ENCODE measurements around the gene KCTD1. TPM values are rescaled to one million over a fixed set of nuclear protein-coding genes. Genes with fewer than 3 reads are reported as not detected.

The KCTD1 gene
- polyA plus RNA-seq, 1 of the 3 experiments (the other 2 are of a cell fraction): 12.8 TPM

DNA sequence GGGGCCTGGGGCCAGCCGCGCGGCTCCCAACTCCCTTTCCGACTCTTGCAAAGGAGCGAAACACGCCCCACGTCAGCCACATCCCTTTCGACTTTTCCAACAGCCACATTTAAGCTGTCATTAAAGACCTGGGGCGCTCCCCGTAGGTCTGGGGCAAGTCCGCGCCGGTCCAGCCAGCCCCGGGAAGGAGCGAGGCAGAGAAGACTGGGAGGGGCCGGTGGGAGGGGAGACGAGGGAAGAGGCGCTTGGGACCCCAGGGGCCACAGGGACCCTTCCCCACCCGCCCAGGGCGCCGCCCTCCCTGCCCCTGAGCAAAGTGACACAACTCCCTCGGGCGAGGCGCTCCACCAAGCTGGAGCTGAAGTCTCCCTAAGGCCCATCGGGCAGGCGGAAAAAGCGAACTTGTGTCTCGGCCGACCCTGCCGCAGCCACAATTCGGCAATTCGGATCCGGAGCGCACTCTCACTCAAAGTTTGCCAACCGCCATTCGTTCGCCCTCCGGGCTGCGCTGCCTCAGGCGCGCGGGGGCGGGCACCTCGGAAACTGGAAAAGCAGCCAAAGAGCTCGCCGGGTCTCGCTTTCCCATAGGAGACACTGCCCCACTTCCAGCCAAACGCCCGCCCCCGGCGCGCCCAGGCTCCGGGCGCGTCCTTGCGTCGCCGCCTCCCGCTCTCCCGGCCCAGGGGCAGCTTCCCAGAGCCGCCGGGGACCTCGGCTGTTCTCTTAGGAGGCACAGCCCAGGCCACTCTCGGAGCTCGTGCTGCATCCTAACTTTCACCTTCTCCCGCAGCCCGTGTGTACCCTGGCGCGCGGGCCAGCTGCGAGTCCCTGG lies 1.1 kb upstream of the KCTD1 start:
- Histone ChIP-seq H2AFZ (ENCODE audit: low read depth) (peak overlapping the region; percentile 90), H3K27me3 (ENCODE audit: insufficient read depth) (no peaks in the 10 kb centered on the region), H3K4me3 (ENCODE audit: low read depth in 2 of 2, low read length in 1 of 2) (peak overlapping the region; percentile 81 to 89), H3K4me2 (peak overlapping the region; percentile 98), H3K9ac (peak overlapping the region; percentile 83), H3K27ac (ENCODE audit: low read depth in 2 of 2, low read length in 1 of 2) (peak overlapping the region; percentile 64 to 80; a peak in 3 of 4 replicates), H3F3A (replicated peaks; ENCODE audit: insufficient read depth) (no peaks in the 10 kb centered on the region), H3K79me2 (ENCODE audit: insufficient read depth) (peaks cover 36% of the 10 kb centered on the region; the same call in 1 of the 2 replicates), H3K36me3 (replicated peaks in 1 of 2; ENCODE audit: control insufficient read depth in 1 of 2, insufficient read depth in 2 of 2, low read length in 1 of 2) (peaks cover 0 to 2% of the 10 kb centered on the region in 2 experiments), H3K9me2 (no peaks in the 10 kb centered on the region), H3K4me1 (ENCODE audit: control insufficient read depth in 1 of 2, insufficient read depth in 2 of 2, low read depth in 1 of 2, low read length in 1 of 2) (peaks cover 9 to 29% of the 10 kb centered on the region in 2 experiments; a peak in 3 of 4 replicates), H3K9me3 (no peaks in the 10 kb centered on the region), H4K20me1 (ENCODE audit: insufficient read depth) (no peaks in the 10 kb centered on the region)
- POLR2A ChIA-PET: interaction anchor here (0.8 to 2.4 kb wide), 5 partner anchors 21 to 130 kb away, joined by 3 to 11 read pairs (median 6); no protein-coding TSS in a partner anchor
- DNase-seq: peak; percentile 82
- CTCF ChIA-PET: interaction anchor here (0.6 to 4.8 kb wide), 12 partner anchors 11 to 242 kb away, joined by 3 to 30 read pairs (median 3); no protein-coding TSS in a partner anchor
- 1% methylated on average over 15 of the region's 71 CpGs for WGBS (ENCODE audit: low lambda C conversion rate)
- TF ChIP-seq EZH2phosphoT487 (IDR thresholded peaks at IDR 0.05; ENCODE audit: borderline replicate concordance, low read depth) (no peak), YY1 (IDR thresholded peaks at IDR 0.05; ENCODE audit: low read depth) (peak; percentile 59; the same call in 1 of the 2 replicates), GABPA (IDR thresholded peaks at IDR 0.05; ENCODE audit: low read depth) (no peak), EP300 (IDR thresholded peaks at IDR 0.05; ENCODE audit: borderline replicate concordance in 1 of 2, low read depth in 1 of 2, low read length in 1 of 2) (peak in 1 of 2 experiments; percentile 23; a peak in 1 of 4 replicates), MEF2A (IDR thresholded peaks at IDR 0.05; ENCODE audit: borderline replicate concordance, low read depth) (no peak), FOSL2 (IDR thresholded peaks at IDR 0.05; ENCODE audit: borderline replicate concordance, low read depth) (no peak), ELF1 (IDR thresholded peaks at IDR 0.05) (no peak), TAF1 (IDR thresholded peaks at IDR 0.05; ENCODE audit: borderline replicate concordance, low read depth, low read length) (peak; percentile 43; the same call in 1 of the 2 replicates), RCOR1 (IDR thresholded peaks at IDR 0.05; ENCODE audit: low read length) (no peak), FOXJ3 (CRISPR knock-in tag; IDR thresholded peaks at IDR 0.05) (no peak), NRF1 (IDR thresholded peaks at IDR 0.05; ENCODE audit: low read depth, low read length) (peak; percentile 24; the same call in 1 of the 2 replicates), SIN3A (IDR thresholded peaks at IDR 0.05; ENCODE audit: borderline replicate concordance, low read depth, low read length) (peak; percentile 54; the same call in 1 of the 2 replicates), GATA2 (CRISPR knock-in tag; IDR thresholded peaks at IDR 0.05) (no peak), JUND (IDR thresholded peaks at IDR 0.05) (no peak), RFX5 (IDR thresholded peaks at IDR 0.05; ENCODE audit: low read length) (no peak)
- TF ChIP-seq, protein P1, sequence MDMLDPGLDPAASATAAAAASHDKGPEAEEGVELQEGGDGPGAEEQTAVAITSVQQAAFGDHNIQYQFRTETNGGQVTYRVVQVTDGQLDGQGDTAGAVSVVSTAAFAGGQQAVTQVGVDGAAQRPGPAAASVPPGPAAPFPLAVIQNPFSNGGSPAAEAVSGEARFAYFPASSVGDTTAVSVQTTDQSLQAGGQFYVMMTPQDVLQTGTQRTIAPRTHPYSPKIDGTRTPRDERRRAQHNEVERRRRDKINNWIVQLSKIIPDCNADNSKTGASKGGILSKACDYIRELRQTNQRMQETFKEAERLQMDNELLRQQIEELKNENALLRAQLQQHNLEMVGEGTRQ (IDR thresholded peaks at IDR 0.05; ENCODE audit: borderline replicate concordance, low read depth, low read length): no peak
- TF ChIP-seq, protein P2, sequence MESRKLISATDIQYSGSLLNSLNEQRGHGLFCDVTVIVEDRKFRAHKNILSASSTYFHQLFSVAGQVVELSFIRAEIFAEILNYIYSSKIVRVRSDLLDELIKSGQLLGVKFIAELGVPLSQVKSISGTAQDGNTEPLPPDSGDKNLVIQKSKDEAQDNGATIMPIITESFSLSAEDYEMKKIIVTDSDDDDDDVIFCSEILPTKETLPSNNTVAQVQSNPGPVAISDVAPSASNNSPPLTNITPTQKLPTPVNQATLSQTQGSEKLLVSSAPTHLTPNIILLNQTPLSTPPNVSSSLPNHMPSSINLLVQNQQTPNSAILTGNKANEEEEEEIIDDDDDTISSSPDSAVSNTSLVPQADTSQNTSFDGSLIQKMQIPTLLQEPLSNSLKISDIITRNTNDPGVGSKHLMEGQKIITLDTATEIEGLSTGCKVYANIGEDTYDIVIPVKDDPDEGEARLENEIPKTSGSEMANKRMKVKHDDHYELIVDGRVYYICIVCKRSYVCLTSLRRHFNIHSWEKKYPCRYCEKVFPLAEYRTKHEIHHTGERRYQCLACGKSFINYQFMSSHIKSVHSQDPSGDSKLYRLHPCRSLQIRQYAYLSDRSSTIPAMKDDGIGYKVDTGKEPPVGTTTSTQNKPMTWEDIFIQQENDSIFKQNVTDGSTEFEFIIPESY (IDR thresholded peaks at IDR 0.05; ENCODE audit: borderline replicate concordance, low read depth): no peak
- TF ChIP-seq, protein P3, sequence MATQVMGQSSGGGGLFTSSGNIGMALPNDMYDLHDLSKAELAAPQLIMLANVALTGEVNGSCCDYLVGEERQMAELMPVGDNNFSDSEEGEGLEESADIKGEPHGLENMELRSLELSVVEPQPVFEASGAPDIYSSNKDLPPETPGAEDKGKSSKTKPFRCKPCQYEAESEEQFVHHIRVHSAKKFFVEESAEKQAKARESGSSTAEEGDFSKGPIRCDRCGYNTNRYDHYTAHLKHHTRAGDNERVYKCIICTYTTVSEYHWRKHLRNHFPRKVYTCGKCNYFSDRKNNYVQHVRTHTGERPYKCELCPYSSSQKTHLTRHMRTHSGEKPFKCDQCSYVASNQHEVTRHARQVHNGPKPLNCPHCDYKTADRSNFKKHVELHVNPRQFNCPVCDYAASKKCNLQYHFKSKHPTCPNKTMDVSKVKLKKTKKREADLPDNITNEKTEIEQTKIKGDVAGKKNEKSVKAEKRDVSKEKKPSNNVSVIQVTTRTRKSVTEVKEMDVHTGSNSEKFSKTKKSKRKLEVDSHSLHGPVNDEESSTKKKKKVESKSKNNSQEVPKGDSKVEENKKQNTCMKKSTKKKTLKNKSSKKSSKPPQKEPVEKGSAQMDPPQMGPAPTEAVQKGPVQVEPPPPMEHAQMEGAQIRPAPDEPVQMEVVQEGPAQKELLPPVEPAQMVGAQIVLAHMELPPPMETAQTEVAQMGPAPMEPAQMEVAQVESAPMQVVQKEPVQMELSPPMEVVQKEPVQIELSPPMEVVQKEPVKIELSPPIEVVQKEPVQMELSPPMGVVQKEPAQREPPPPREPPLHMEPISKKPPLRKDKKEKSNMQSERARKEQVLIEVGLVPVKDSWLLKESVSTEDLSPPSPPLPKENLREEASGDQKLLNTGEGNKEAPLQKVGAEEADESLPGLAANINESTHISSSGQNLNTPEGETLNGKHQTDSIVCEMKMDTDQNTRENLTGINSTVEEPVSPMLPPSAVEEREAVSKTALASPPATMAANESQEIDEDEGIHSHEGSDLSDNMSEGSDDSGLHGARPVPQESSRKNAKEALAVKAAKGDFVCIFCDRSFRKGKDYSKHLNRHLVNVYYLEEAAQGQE (IDR thresholded peaks at IDR 0.05; ENCODE audit: low read depth, low read length): no peak
- TF ChIP-seq, protein P4, sequence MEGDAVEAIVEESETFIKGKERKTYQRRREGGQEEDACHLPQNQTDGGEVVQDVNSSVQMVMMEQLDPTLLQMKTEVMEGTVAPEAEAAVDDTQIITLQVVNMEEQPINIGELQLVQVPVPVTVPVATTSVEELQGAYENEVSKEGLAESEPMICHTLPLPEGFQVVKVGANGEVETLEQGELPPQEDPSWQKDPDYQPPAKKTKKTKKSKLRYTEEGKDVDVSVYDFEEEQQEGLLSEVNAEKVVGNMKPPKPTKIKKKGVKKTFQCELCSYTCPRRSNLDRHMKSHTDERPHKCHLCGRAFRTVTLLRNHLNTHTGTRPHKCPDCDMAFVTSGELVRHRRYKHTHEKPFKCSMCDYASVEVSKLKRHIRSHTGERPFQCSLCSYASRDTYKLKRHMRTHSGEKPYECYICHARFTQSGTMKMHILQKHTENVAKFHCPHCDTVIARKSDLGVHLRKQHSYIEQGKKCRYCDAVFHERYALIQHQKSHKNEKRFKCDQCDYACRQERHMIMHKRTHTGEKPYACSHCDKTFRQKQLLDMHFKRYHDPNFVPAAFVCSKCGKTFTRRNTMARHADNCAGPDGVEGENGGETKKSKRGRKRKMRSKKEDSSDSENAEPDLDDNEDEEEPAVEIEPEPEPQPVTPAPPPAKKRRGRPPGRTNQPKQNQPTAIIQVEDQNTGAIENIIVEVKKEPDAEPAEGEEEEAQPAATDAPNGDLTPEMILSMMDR (IDR thresholded peaks at IDR 0.05): no peak
- TF ChIP-seq, protein P5, sequence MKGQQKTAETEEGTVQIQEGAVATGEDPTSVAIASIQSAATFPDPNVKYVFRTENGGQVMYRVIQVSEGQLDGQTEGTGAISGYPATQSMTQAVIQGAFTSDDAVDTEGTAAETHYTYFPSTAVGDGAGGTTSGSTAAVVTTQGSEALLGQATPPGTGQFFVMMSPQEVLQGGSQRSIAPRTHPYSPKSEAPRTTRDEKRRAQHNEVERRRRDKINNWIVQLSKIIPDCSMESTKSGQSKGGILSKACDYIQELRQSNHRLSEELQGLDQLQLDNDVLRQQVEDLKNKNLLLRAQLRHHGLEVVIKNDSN (IDR thresholded peaks at IDR 0.05; ENCODE audit: borderline replicate concordance, low read depth): no peak
